ENCODE results near the gene CRELD1. TPM values are rescaled to one million over a fixed set of nuclear protein-coding genes. Genes with fewer than 3 reads are reported as not detected.

The CRELD1 gene
- total RNA-seq, 1 donor from 2014 or later = 26.5 TPM

- peaks cover 24% of the 10 kb centered on the region for H3K4me1 Mint-ChIP-seq (ENCODE audit: low read depth)
- no peaks in the 10 kb centered on the region for H3K27me3 Mint-ChIP-seq (ENCODE audit: low read depth)
- peak; percentile 94 for DNase-seq (ENCODE audit: low spot score)
- H3K27ac Mint-ChIP-seq (ENCODE audit: unreplicated experiment) = peak overlapping the region; percentile 88
- H3K36me3 Mint-ChIP-seq (ENCODE audit: low read depth) = peaks cover 8% of the 10 kb centered on the region
- H3K4me3 Mint-ChIP-seq (ENCODE audit: unreplicated experiment) = peak overlapping the region; percentile 80
- peak; percentile 89 for TF ChIP-seq CTCF (IDR thresholded peaks at IDR 0.05)
- no peaks in the 10 kb centered on the region for H3K9me3 Mint-ChIP-seq (ENCODE audit: low read depth)
Observed at GRCh38 chr3:9932843-9933560, 632 bp upstream of the CRELD1 start.

GRCh38 chr3:9934235-9934621 is 594 bp downstream of the CRELD1 start:
- Mint-ChIP-seq H3K27ac (ENCODE audit: unreplicated experiment) (peak overlapping the region; percentile 88), H3K4me1 (ENCODE audit: low read depth) (peaks cover 24% of the 10 kb centered on the region), H3K27me3 (ENCODE audit: low read depth) (no peaks in the 10 kb centered on the region), H3K36me3 (ENCODE audit: low read depth) (peaks cover 9% of the 10 kb centered on the region), H3K9me3 (ENCODE audit: low read depth) (no peaks in the 10 kb centered on the region), H3K4me3 (ENCODE audit: unreplicated experiment) (peak overlapping the region; percentile 80)
- TF ChIP-seq CTCF (IDR thresholded peaks at IDR 0.05) = peak; percentile 43
- DNase-seq (ENCODE audit: low spot score) = no peak

GRCh38 chr3:9934993-9935392 is 1.4 kb downstream of the CRELD1 start:
- H3K27ac Mint-ChIP-seq (ENCODE audit: unreplicated experiment) = no peak overlapping the region
- no peak for DNase-seq (ENCODE audit: low spot score)
- no peaks in the 10 kb centered on the region for H3K27me3 Mint-ChIP-seq (ENCODE audit: low read depth)
- peaks cover 9% of the 10 kb centered on the region for H3K36me3 Mint-ChIP-seq (ENCODE audit: low read depth)
- H3K4me1 Mint-ChIP-seq (ENCODE audit: low read depth) = peaks cover 24% of the 10 kb centered on the region
- H3K9me3 Mint-ChIP-seq (ENCODE audit: low read depth) = no peaks in the 10 kb centered on the region
- peak overlapping the region; percentile 80 for H3K4me3 Mint-ChIP-seq (ENCODE audit: unreplicated experiment)
- TF ChIP-seq CTCF (IDR thresholded peaks at IDR 0.05) = no peak

- Mint-ChIP-seq H3K36me3 (ENCODE audit: low read depth) (peaks cover 3% of the 10 kb centered on the region), H3K4me3 (ENCODE audit: unreplicated experiment) (no peak overlapping the region), H3K27ac (ENCODE audit: unreplicated experiment) (no peak overlapping the region), H3K9me3 (ENCODE audit: low read depth) (no peaks in the 10 kb centered on the region), H3K27me3 (ENCODE audit: low read depth) (no peaks in the 10 kb centered on the region), H3K4me1 (ENCODE audit: low read depth) (peaks cover 24% of the 10 kb centered on the region)
- DNase-seq (ENCODE audit: low spot score) = no peak
- TF ChIP-seq CTCF (IDR thresholded peaks at IDR 0.05) = no peak
Observed at GRCh38 chr3:9935966-9936510, 2.4 kb downstream of the CRELD1 start.

- no peak for TF ChIP-seq CTCF (IDR thresholded peaks at IDR 0.05)
- Mint-ChIP-seq H3K36me3 (ENCODE audit: low read depth) (peaks cover 5% of the 10 kb centered on the region), H3K4me3 (ENCODE audit: unreplicated experiment) (no peak overlapping the region), H3K27ac (ENCODE audit: unreplicated experiment) (no peak overlapping the region), H3K9me3 (ENCODE audit: low read depth) (no peaks in the 10 kb centered on the region), H3K4me1 (ENCODE audit: low read depth) (peaks cover 20% of the 10 kb centered on the region), H3K27me3 (ENCODE audit: low read depth) (no peaks in the 10 kb centered on the region)
- DNase-seq (ENCODE audit: low spot score) = no peak
Observed at GRCh38 chr3:9937486-9938238, 4.0 kb downstream of the CRELD1 start.
